Astrocyte (in vitro differentiated cells and primary cell): Measurements from ENCODE around the gene COQ6.
"Not testable (repeated sequence)": the region's sequence is repeated elsewhere in the genome, so short reads cannot be mapped to it uniquely, and the experiment has no call there.

Source experiments
- EZH2 ChIP-seq: IDR thresholded peaks from 2 replicates; pipeline ENCODE4 v1.6.1; 2012; ENCODE audit warnings: mild to moderate bottlenecking, low read length, inconsistent platforms; ENCODE audit not compliant: insufficient read depth
- TF ChIP-seq, protein P1 (sequence below): IDR thresholded peaks from 2 replicates; pipeline ENCODE4 v1.5.1; 2011; ENCODE audit warnings: low read depth, mild to moderate bottlenecking, inconsistent platforms, low read length, moderate library complexity; ENCODE audit not compliant: insufficient read depth

DNA sequence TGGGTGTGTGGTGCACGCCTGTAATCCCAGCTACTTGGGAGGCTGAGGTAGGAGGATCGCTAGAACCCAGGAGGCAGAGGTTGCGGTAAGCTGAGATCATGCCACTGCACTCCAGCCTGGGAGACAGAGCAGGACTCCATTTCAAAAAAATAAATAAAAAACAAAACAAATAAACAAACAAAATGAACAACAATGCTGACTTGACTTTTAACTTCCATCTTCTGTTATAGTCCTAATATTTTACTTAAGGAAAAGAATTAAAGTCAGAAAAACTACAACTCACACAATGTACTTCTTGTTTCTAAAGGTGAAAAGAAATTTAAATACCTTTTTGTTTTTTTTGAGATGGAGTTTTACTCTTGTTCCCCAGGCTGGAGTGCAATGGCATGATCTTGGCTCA is 55.6 kb downstream of the COQ6 start:
- TF ChIP-seq, protein P1, sequence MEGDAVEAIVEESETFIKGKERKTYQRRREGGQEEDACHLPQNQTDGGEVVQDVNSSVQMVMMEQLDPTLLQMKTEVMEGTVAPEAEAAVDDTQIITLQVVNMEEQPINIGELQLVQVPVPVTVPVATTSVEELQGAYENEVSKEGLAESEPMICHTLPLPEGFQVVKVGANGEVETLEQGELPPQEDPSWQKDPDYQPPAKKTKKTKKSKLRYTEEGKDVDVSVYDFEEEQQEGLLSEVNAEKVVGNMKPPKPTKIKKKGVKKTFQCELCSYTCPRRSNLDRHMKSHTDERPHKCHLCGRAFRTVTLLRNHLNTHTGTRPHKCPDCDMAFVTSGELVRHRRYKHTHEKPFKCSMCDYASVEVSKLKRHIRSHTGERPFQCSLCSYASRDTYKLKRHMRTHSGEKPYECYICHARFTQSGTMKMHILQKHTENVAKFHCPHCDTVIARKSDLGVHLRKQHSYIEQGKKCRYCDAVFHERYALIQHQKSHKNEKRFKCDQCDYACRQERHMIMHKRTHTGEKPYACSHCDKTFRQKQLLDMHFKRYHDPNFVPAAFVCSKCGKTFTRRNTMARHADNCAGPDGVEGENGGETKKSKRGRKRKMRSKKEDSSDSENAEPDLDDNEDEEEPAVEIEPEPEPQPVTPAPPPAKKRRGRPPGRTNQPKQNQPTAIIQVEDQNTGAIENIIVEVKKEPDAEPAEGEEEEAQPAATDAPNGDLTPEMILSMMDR: not testable (repeated sequence)
- TF ChIP-seq EZH2: not testable (repeated sequence)
